Mucosa of descending colon (tissue), 3 donors: ENCODE data around the gene AGAP4. TPM values are rescaled to one million over a fixed set of nuclear protein-coding genes. Genes with fewer than 3 reads are reported as not detected.
"Not testable (repeated sequence)": the region's sequence is repeated elsewhere in the genome, so short reads cannot be mapped to it uniquely, and the experiment has no call there.

Source experiments
- ATAC-seq: fragments of 200-7000 bp; cut with Tn5 transposase; one replicate; pipeline ENCODE4 v1.9.1; 2020; ENCODE audit warnings: mild to moderate bottlenecking, moderate library complexity
- DNase-seq, 3 donors: peaks; one replicate each; pipeline ENCODE4 v3.0.0-alpha.2; 2020
- H3K36me3 ChIP-seq: fragments of 200-600 bp; one replicate; pipeline ENCODE4 v1.8.0; 2021; ENCODE audit warnings: low read depth, mild to moderate bottlenecking
- H3K4me1 ChIP-seq: fragments of 200-600 bp; one replicate; pipeline ENCODE4 v1.8.0; 2021; ENCODE audit warnings: low read depth, mild to moderate bottlenecking
- H3K4me3 ChIP-seq: fragments of 200-600 bp; one replicate; pipeline ENCODE4 v1.8.0; 2021; ENCODE audit warnings: mild to moderate bottlenecking
- H3K9me3 ChIP-seq: fragments of 200-600 bp; one replicate; pipeline ENCODE4 v1.8.0; 2021; ENCODE audit warnings: mild to moderate bottlenecking
- intact Hi-C, 2 donors: fragments of 100-400 bp; cut with DNase I in 1 of 2; cut with micrococcal nuclease in 1 of 2; formaldehyde crosslinking; loops; one replicate each; pipeline versions ENCODE4 v1.11.0 to v1.11.1; 2022; cut with DNase I, micrococcal nuclease
- long read RNA-seq, 2 donors: library from polyadenylated mRNA; unstranded; transcript quantifications; one replicate each; pipeline ENCODE4 v2.0.0, GENCODE V29; 2019 to 2021
- total RNA-seq, 3 donors: library from RNA; stranded (reverse); fragmentation: NEBNext Ultra II Directional in 2 of 3; extraction: Animal tissue kit (Norgen Biotek cat#: 25700) in 2 of 3; gene quantifications; one replicate each; pipeline versions ENCODE4 v1.2.1 to v1.2.4, GENCODE V29; 2021 to 2023
- donor health status: DM: no; HTN: no; CAD: no; lungs with moderate emphysema.
- donor health status: DM: no; HTN: no; CAD: no.
- donor health status: DM: no; HTN: yes; CAD: no.

Gene AGAP4
- total RNA-seq, result 10 to 100 TPM; 13.2 to 19.8 (median 19.1) TPM
- long read RNA-seq, donor 1, partial matches to known transcripts, result 0 of 2 reads
- long read RNA-seq, donor 1, other reads (novel, unspliced or antisense), result 2 of 2 reads
- long read RNA-seq, donor 2, result 0 reads

GRCh38 chr10:45847400-45847799, at the start of gene AGAP4:
Gene AGAP4, minus strand, starts transcription at chr10:45847500. Its CDS starts 153 bp downstream, at chr10:45847347.
- H3K9me3 ChIP-seq, H3K4me1 ChIP-seq, DNase-seq, H3K4me3 ChIP-seq, H3K36me3 ChIP-seq, intact Hi-C loops, ATAC-seq: not testable (repeated sequence)

- H3K4me1 ChIP-seq, H3K9me3 ChIP-seq, H3K4me3 ChIP-seq, DNase-seq, H3K36me3 ChIP-seq, intact Hi-C loops, ATAC-seq: not testable (repeated sequence)
Measured at GRCh38 chr10:45890721-45891120, 43.4 kb upstream of the AGAP4 start.

- DNase-seq, H3K4me3 ChIP-seq, ATAC-seq, intact Hi-C loops, H3K9me3 ChIP-seq, H3K4me1 ChIP-seq, H3K36me3 ChIP-seq: not testable (repeated sequence)
Measured at GRCh38 chr10:45889539-45890230, 42.4 kb upstream of the AGAP4 start.

GRCh38 chr10:45882880-45883279, 35.6 kb upstream of the AGAP4 start:
- intact Hi-C loops, ATAC-seq: not testable (repeated sequence)

GRCh38 chr10:45865404-45865803, 18.1 kb upstream of the AGAP4 start:
- ATAC-seq, intact Hi-C loops, H3K9me3 ChIP-seq, H3K36me3 ChIP-seq, H3K4me3 ChIP-seq, H3K4me1 ChIP-seq: not testable (repeated sequence)
- DNase-seq, result peak in 1 of 3 donors; percentile 49

More at GRCh38 chr10:45882880-45883279, 35.6 kb upstream of the AGAP4 start:
- not testable (repeated sequence) for H3K4me1 ChIP-seq, H3K9me3 ChIP-seq, H3K36me3 ChIP-seq, H3K4me3 ChIP-seq, DNase-seq

- DNase-seq, H3K36me3 ChIP-seq, intact Hi-C loops, H3K9me3 ChIP-seq, ATAC-seq, H3K4me3 ChIP-seq, H3K4me1 ChIP-seq: not testable (repeated sequence)
Measured at GRCh38 chr10:45864264-45864663, 17.0 kb upstream of the AGAP4 start.

GRCh38 chr10:45863632-45864031, 16.3 kb upstream of the AGAP4 start:
- H3K36me3 ChIP-seq, H3K4me3 ChIP-seq, H3K4me1 ChIP-seq, H3K9me3 ChIP-seq, ATAC-seq, DNase-seq, intact Hi-C loops: not testable (repeated sequence)

GRCh38 chr10:45857931-45858330, 10.6 kb upstream of the AGAP4 start:
- H3K4me3 ChIP-seq, intact Hi-C loops: not testable (repeated sequence)

GRCh38 chr10:45848467-45848866, 1.2 kb upstream of the AGAP4 start:
- intact Hi-C loops, H3K9me3 ChIP-seq, ATAC-seq, H3K4me3 ChIP-seq, H3K4me1 ChIP-seq, H3K36me3 ChIP-seq, DNase-seq: not testable (repeated sequence)

More at GRCh38 chr10:45857931-45858330, 10.6 kb upstream of the AGAP4 start:
- H3K36me3 ChIP-seq, ATAC-seq, H3K4me1 ChIP-seq, H3K9me3 ChIP-seq, DNase-seq: not testable (repeated sequence)

- intact Hi-C loops, H3K4me1 ChIP-seq, H3K36me3 ChIP-seq, ATAC-seq, H3K9me3 ChIP-seq, H3K4me3 ChIP-seq: not testable (repeated sequence)
- peak in 1 of 3 donors; percentile 37 for DNase-seq
Measured at GRCh38 chr10:45822918-45823317, 24.4 kb downstream of the AGAP4 start.

GRCh38 chr10:45820107-45820830, 27.0 kb downstream of the AGAP4 start:
- H3K4me1 ChIP-seq, H3K36me3 ChIP-seq, H3K9me3 ChIP-seq, ATAC-seq, intact Hi-C loops, DNase-seq, H3K4me3 ChIP-seq: not testable (repeated sequence)
